ENCODE data around the gene SLC37A2.
"Not testable (repeated sequence)": the region's sequence is repeated elsewhere in the genome, so short reads cannot be mapped to it uniquely, and the experiment has no call there.

SLC37A2 gene

DNA sequence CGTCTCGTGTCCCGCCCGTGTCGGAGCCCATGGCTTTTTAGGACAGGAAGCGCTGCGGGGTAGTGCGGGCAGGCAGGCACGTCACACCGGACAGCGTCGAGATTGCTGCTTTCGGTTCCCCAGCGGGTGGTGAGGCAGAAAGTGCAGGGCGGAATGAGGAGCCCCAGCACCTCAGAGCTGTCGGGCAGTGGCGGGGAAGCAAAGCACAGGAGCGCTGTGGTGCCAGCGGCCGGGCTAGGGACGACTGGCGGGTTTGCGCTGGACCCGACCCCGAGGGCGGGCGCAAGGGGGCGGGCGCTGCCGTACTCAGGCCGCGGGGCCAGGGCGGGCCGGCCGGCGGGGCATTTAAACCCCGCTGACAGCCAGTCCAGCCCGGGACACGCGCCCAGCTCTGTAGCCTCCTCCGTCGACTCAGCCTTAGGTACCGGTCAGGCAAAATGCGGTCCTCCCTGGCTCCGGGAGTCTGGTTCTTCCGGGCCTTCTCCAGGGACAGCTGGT lies at the start of gene SLC37A2:
Gene SLC37A2, plus strand, starts transcription at position 375 of the 498 bp plus-strand sequence. Its CDS starts 63 bp downstream, at position 438.
- DNase-seq, result peak; percentile 51

DNA sequence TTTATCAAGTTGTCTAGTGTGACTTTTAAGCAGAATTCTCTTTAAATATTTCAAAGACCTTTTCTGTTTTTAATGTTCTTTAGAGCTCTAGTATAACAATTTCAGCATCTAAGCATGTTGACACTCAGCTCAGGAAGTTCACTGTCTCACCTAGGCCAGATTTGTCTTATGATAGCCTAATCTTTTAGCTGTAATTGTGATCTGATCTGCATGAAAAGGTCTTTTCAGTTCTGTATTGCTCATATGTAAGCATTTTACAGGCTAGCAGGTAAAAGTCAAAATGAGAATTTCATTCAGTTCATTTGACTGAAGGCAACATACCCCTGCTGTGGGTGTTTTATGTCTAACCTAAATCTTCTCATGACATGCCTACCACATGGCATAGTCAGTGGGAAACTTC lies 46.7 kb upstream of the SLC37A2 start:
- no peak for DNase-seq

DNA sequence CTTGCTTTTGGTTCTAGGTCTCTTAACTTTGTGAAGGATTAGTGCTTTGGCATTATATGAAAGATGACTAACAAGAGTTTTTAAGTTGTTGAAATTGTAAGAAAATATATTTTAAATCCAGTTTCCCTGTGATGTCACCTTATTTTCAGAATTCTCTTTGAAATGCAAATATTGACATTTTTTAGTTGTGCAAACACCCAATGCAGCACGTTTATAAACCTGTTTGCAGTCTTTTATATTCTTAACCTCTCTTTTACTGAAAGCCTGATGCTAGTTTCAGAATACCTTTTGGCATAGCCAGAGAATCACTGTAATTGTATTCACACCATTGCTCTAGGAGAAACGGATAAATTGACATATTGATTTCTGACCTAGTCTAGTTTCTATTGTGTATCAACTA lies 42.8 kb upstream of the SLC37A2 start:
- no peak for DNase-seq

DNA sequence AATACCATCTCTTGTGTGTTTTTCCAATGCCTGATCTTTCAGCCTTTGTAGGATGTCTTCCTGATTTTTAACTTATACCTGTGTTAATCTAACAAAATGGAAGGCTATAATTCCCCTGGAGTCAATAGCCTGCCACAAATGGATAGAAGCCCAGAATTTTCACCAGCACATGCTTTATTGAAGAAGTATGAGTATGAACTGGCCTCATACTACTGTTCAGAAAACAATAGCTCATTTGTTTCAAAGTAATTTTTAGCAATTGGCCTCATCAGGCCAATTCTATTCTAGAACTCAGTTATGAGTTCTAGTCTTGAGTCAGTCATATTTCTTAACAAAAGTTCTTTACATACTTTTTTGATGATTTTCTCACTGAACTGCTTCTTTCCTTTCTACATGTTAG lies 40.6 kb upstream of the SLC37A2 start:
- DNase-seq, result no peak

DNA sequence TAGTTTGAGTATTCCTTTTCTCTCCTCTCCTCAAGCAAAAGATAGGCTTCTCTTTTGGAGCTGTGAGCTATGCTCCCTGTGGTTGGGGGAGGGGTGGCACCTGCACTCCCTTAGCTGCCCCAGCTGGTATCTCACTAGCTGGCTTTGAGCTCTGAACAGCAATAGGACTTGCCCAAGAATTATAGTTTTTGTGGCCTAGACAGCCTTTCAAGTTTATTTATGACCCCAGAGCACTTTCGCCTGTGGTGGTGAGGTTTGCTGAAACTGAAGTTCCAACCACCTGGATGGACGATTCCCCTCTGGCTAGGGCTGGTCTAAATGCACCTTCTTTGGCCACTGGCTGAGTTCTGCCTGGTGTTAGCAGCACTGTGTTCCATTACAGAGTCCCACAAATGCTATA lies 37.1 kb upstream of the SLC37A2 start:
- DNase-seq, result no peak

DNA sequence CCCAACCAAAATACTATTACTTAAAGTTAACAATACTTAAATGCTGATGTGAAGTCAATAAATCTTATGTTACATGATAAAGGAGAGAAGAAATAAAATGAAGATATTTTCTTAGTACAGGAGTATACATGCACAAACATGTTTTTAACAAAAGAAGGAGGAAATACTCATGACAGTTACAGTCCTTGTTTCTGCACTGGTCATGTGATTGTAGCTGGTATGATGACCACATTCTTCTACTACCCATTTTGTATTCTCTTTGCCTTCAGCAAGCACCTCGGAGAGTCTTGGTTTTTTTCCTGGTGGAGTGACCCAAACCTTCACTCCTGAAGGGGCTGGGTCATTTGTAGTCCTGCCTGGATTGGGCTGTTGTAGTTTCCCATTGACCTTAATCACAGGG lies 33.7 kb upstream of the SLC37A2 start:
- DNase-seq, result not testable (repeated sequence)

DNA sequence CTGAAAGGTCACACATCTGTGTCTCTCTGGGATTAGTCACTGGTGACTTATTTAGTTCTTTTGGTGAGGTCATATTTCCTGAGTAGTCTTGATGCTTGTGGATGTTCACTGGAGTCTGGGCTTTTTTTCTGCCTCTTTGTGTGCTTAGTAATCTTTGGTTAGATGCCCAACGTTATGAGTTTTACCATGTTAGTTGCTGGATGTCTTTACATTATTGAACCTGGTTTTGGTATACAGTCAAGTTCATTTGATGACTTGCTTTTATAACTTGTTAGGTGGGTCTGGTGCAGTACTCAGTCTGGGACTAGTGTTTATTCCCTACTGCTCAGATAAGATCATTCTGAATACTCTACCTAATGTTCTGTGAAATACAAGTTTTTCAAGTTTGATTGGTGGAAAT lies 26.2 kb upstream of the SLC37A2 start:
- no peak for DNase-seq

DNA sequence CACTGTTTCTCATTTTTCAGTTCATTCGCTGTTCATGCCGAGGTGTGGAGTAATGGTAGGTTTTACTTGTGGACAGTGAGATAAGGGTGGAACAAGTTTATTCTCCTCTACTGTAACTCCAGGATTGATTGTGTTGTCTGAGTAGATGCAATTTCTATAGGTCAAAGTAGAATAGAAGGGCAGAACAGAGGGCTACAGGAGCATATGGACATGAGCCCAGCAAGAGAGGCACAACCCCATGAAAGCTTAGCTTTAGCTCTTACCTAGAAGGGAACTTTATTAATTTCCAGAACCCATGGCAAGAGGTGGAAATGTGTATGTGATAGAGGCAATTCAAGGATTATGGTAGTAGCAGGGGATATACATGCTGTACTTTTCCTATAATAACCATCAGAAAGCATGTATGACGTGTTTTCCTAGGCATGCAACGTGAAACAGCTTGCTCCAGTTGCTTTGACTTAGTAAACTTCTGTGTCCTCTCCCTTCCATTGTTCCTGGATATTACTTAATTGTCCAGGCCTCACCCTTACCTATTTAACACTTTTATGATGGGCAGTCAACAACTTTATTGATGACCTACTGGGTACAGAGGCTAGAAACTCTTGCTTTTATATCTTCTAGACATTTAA lies 13.8 kb upstream of the SLC37A2 start:
- no peak for DNase-seq

DNA sequence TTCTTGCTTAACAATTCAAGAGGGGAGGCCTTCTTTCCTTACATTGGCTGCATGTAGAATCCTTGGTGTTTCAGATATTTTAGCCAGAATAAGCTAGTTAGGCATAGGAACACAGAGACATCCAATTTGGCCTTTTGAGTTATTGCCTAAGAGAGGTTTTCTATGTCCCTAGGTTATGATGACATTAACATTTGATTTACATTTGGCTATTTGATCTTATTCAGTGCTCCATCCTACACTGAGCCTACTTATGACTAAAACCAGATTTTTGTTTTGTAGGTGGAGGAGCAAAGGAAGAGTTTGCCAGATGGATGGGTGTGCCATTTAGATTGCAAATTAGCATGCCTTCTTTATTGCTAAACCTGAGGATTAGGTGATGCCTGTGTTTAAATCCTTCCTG lies 11.1 kb upstream of the SLC37A2 start:
- no peak for DNase-seq

DNA sequence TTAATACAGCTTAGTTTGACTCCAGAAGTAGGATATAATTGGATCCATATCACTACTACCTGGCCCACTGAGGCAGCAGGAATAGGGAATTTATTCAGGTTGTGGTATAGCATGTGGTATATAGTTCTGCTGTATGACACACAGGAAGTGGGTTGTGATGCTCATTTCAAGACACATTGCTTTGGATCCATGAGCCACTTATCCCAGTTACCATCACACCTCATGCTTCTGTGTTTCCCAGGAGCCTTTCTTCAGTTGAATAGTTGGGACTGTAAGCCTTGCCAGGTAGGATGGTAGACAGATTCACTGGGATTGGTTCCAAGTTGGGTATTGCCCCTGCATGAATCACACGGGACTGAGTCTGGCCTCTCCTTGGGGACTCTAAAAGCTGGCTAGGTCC lies 9.9 kb upstream of the SLC37A2 start:
- no peak for DNase-seq

DNA sequence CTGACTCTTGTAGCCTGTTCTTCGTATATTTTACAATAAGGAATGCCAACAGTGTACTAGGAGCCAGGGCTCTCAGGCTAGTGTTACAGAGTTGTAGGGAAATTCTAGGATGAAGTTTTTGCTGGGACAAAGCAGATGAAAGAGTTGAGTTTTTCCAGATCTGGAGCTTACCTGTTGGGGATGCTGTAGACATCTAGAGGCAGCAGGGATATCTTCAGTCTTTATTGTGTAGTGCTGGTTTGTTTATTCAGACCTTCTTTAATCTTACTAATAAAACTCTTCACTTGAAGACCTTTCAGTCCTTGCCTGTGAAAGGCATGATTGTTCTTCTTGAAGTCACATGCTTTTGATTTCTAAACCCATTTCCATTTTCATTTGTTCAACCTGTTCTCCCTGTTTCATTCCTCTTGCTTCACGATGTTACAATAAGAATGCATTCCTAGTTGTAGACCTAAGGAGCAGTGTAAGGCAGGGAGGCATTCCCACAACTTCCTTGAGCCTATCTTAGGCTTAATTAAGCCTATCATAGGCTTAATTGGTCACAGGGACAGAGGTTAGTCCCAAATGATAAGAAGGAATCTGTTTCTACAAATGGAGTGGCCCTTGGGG lies 7.9 kb upstream of the SLC37A2 start:
- DNase-seq, result no peak

DNA sequence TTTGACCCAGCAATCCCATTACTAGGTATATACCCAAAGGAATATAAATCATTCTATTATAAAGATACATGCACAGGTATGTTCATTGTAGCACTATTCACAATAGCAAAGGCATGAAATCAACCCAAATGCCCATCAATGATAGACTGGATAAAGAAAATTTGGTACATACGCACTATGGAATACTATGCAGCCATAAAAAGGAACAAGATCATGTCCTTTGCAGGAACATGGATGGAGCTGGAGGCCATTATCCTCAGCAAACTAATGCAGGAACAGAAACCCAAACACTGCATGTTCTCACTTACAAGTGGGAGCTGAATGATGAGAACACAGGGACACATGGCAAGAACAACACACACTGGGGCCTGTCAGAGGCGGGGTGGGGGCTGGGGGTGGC lies 7.0 kb upstream of the SLC37A2 start:
- DNase-seq, result not testable (repeated sequence)

DNA sequence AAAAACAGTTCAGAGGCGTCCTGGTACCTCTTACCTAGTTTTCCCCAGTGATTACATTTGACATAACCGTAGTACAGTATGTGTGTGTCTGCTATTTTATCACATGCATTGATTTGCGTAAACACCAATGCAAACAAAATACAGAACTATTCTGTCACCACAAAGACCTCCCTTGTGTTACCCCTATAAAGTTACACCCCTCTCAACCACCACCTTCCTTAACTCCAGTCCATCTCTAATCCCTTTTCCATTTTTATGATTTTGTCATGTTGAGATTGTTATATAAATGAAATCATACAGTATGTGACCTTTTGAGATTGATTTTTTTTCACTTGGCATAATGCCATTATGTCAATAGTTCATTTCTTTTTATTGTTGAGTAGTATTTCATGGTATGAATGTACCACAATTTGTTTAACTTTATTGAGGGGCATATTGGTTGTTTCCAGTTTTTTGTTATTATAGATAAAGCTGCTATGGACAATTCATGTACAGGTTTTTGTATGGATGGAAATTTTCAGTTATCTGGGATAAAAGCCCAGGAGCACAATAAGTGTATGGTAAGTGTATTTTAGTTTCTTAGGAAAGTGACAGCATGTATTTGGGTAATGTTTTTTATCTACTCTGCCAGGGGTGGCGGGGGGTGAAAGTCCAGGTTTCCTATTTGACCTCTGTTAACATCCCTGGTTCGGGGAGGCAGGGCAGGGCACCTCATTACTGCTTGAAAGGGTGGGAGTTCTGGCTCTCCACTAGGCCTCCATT lies 6.0 kb upstream of the SLC37A2 start:
- DNase-seq, result no peak

DNA sequence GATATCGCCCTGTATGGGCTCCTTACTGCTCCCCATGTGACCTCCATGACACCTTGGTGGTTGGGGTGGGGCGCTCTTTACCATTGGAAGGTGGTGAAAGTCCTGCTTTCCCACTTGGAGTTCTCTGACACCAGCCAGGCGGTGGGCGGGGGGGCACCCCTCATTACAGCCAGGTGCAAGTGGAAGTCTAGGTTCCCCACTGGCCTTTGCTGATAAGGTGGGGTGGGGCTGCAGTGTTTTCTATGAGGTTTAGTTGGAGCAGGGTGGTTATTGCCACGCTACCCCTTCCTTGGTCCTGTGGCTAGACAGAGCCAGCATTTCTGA lies 5.5 kb upstream of the SLC37A2 start:
- no peak for DNase-seq

DNA sequence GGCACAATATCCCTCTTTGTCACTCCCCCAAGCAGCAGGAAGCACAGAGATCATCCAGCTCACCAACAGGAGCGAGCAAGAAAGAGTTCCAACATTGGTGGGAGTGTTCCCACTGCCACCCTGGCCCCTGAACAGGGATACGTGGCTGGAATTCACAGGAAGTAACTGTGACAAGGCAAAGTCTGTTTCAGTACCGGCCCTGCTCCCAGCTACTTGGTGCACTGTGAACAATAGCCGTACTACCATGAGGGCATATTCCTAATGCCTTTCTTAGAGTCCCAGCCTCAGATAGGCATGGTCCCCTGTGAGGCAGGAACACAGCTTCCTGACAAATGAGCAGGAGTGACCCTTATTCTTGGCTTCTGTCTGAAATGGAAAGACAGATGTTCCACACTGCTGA lies 1.8 kb upstream of the SLC37A2 start:
- DNase-seq, result no peak

DNA sequence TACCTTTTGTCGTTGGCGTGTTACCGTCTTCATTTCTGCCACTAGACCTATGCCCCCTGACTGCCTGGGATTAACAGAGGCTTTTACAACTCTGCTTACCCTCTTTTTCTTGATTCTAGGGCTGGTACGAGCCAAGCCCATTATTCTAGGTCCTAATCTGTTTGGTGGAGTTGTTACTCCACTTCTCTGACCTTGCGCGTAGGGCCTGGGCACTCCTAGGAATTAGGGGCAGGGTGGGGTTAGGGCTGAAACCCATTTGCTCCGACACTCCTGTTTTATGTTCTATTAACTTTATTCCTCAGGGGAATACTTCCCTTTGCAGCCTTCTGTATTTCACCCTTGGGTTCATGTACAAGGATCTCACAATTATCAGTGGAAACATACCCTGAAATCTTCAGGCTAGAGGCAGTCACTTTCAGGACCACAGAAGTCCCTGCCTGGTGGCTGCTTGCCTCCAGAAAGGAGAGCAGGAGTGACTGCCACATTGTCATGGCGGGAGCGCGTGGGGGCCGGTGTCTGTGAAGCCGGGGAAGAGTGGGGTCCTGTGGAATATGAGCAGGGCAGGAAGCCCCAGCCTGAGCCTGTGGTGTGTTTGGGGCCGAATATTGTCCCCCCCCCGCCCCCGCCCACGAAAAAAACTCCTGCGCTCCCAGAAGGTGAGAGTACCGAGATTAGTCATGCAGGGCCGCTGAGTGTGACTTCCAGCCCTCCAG lies 731 bp upstream of the SLC37A2 start:
- DNase-seq, result peak; percentile 7

DNA sequence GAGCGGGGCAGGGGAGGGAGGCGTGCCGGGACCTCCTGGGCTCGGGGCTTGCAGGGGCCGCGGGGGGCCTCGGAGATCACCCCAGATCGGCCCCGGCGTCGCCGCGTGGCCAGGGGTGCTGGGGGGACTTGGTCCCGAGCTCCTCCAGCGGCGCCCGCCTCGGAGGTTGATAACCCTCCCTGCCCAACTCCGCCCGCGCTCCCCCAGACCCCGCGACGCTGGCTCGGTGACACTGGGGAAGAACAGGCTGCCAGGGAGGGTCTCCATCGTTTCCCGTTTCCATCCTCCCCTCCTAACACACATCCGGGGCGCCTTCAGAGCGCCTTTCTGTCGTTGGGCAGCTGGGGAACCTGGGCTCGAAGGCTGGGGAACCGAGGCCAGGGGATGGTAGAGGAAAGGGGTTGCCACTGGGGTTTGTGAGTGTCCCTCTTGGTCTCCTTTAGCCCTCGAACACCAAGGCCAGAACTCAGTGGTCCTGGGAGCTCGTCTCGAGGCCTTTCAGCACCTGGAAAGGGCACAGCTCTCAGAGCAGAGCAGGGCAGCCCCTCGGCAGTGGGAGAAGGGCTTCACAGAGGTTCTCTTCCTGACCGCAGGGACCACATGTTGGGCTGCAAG lies 431 bp downstream of the SLC37A2 start:
- no peak for DNase-seq

DNA sequence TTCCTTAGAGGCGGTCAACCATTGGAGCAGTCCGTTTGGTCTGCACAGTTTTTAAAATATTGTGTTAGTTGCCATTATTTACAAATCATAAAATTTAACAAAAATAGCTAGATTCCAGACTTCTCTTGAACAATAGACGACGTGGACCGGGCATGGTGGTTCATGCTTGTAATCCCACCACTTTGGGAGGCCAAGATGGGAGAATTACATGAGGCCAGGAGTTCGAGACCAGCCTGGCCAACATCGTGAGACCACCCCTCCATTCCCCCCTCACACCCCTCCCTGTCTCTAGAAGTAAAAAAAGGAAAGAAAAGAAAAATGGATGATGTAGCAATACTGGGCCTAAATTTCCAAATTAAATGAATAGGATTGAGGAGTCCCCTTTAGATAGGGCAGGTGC lies 965 bp downstream of the SLC37A2 start:
- DNase-seq, result no peak

DNA sequence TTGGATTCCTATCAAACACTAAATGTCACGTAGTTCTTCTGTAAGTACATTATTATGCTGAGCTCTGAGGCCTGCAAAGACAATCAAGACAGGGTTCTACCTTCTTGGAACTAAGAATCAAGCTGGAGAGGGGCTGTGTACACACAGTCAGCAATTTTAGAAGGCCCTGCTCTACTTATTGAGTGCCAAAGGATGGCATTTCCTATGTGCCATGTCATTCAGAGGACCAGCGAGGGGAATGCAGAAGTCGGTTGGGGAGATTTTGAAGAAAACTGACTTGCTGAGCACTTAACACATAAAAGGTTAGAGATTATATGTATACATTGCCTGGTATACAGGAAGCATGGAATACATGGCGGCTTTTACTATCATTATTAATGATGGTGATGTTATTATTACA lies 5.3 kb downstream of the SLC37A2 start:
- no peak for DNase-seq

DNA sequence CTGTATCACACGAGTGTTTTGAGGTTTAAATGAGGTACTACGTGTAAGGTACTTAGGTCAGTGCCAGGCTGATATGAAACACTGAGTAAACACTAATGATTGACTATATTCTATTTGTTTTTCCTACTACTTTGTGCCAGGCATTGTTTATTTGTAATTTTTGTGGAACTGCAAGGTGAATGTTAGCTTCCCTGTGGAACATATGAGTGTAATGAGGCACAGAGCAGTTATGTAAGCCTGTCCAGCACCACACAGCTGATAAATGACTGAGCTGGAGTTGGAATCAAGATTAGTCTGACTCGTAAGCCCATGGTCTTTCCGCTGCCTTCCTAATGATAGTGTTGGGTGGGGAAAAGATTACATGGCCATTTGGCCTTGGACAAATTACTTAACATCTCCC lies 5.9 kb downstream of the SLC37A2 start:
- DNase-seq, result no peak

DNA sequence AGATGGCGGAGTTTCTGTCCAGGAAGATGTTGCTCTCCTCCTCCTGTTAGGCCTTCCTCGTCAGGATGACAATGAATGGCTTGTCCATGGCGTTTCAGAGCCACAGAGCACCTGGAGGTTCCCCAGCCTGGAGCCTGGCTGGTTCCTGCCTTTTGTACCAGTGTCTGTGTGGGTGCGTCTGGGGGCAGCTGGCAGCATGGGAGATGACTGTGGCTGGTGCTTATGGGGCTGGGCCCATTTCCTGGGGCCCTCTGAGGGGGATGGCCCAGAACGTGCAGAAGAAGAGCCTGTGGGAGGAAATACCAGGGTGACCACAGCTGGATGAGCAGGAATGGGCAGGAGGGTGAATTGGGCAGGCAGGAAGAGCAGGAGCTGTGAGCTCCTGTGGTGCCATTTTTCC lies 6.7 kb downstream of the SLC37A2 start:
- no peak for DNase-seq

DNA sequence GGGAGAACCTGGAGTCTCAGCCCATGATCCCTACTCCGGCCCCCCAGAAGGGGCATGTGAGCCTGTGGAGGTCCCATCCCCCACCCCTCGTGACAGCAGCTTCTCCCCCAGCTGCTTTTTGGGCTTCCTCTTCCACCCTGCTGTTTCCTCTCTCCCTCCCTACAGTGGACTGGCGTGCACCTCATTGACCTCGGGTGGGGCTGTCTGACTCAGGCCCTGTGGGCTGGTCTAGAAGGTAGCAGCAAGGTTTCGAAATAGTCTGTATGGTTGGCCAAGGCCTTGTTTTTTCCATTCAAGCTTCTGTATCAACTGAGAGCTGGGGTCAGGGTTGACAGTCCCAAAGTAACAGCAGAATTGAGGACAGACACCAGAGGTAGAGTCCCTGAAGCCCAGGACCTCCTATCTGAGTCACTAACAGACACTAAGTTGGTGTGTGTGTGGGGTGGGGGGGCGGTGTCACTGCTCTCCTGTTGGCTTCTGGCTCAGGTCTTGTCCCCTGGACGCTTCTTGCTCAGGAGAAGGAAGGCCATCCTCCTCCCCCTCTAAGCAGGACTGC lies 7.7 kb downstream of the SLC37A2 start:
- DNase-seq, result peak; percentile 33

DNA sequence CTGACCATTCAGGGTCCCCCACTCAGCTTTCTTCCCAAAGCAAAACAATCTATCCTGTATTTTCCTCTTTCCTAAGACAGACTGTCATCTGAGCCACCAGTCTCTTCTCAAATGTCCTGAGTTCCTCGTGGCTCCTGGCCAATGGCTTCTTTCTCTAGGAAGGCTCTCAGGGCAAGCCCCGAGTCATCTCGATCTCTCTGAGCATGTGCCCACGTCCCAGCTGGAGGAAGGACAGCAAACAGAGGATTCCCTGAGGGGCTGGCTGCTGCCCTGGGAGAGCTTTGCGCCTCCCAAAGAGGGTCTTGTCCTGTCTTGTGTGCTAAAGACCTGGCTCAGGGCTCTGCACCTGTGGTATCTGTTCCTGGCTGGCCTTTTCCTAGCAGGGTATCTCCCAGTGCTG lies 8.3 kb downstream of the SLC37A2 start:
- DNase-seq, result no peak

All from CD4-positive, alpha-beta T cell treated with Interleukin-17A for 1 hour (primary cell).